GM03348 (cell line): Measurements from ENCODE around the gene STYXL1.
A peak's percentile ranks its signal among the peaks of the same experiment; 100 is the strongest.
"Not testable (repeated sequence)": the region's sequence is repeated elsewhere in the genome, so short reads cannot be mapped to it uniquely, and the experiment has no call there.

Experiments
- DNase-seq: peaks from one replicate; pipeline ENCODE4 v3.0.0; 2012; ENCODE audit warnings: low spot score

Gene STYXL1

GRCh38 chr7:76029682-76030081, 18.1 kb downstream of the STYXL1 start:
- DNase-seq = not testable (repeated sequence)

GRCh38 chr7:76023002-76023401, 24.8 kb downstream of the STYXL1 start:
- no peak for DNase-seq

- no peak for DNase-seq
Observed at GRCh38 chr7:76022026-76022780, 25.6 kb downstream of the STYXL1 start.

GRCh38 chr7:76020031-76020714, 27.6 kb downstream of the STYXL1 start:
- DNase-seq = peak; percentile 80

GRCh38 chr7:76018520-76018919, 29.3 kb downstream of the STYXL1 start:
- not testable (repeated sequence) for DNase-seq

GRCh38 chr7:76016191-76016947, 31.4 kb downstream of the STYXL1 start:
- DNase-seq = no peak

GRCh38 chr7:76011442-76011861, 36.3 kb downstream of the STYXL1 start:
- DNase-seq = peak; percentile 89

GRCh38 chr7:76009672-76010600, 37.9 kb downstream of the STYXL1 start:
- DNase-seq = no peak

- no peak for DNase-seq
Observed at GRCh38 chr7:76008156-76008687, 39.6 kb downstream of the STYXL1 start.

GRCh38 chr7:76005004-76005403, 42.8 kb downstream of the STYXL1 start:
- DNase-seq = not testable (repeated sequence)

GRCh38 chr7:76003351-76003750, 44.4 kb downstream of the STYXL1 start:
- DNase-seq = no peak

- DNase-seq = no peak
Observed at GRCh38 chr7:76002822-76003221, 45.0 kb downstream of the STYXL1 start.

GRCh38 chr7:76002139-76002538, 45.7 kb downstream of the STYXL1 start:
- no peak for DNase-seq

- no peak for DNase-seq
Observed at GRCh38 chr7:76000566-76000965, 47.2 kb downstream of the STYXL1 start.

GRCh38 chr7:75998038-75998437, 49.8 kb downstream of the STYXL1 start:
- no peak for DNase-seq

- no peak for DNase-seq
Observed at GRCh38 chr7:75996476-75996875, 51.3 kb downstream of the STYXL1 start.

GRCh38 chr7:75995996-75996395, 51.8 kb downstream of the STYXL1 start:
- no peak for DNase-seq

GRCh38 chr7:75995052-75995471, 52.7 kb downstream of the STYXL1 start:
- no peak for DNase-seq

GRCh38 chr7:75994388-75995051, 53.3 kb downstream of the STYXL1 start, which contains the start of gene TMEM120A:
Gene TMEM120A (minus strand): TSS chr7:75994595. CDS start chr7:75994570, 25 bp downstream.
- peak; percentile 100 for DNase-seq

GRCh38 chr7:75993689-75994387, 54.0 kb downstream of the STYXL1 start:
- DNase-seq = peak; percentile 90
